BJ (cell line): ENCODE results near the gene STPG4. TPM values are rescaled to one million over a fixed set of nuclear protein-coding genes. Genes with fewer than 3 reads are reported as not detected.

Experiments used
- CTCF ChIA-PET: fragments of 350-600 bp; formaldehyde crosslinking; extraction: SDS; loops from one replicate; lab custom pipeline; 2021; ENCODE audit warnings: antibody characterized with exemption, inconsistent platforms; lab: Yijun Ruan, JAX
- POLR2A ChIA-PET: fragments of 300-600 bp; sonication (Branson Sonifier 250); formaldehyde crosslinking; extraction: SDS; loops from one replicate; lab custom pipeline; 2021; ENCODE audit warnings: antibody characterized with exemption; lab: Charles Lee
- DNase-seq: peaks from one replicate; pipeline ENCODE4 v3.0.0-alpha.2; 2011; ENCODE audit warnings: low read depth
- H3K27me3 ChIP-seq: 2 replicates; pipeline ENCODE4 v1.6.0; 2011; ENCODE audit warnings: low read length; ENCODE audit not compliant: control insufficient read depth, insufficient read depth
- H3K36me3 ChIP-seq: 2 replicates; pipeline ENCODE4 v1.5.1; 2011; ENCODE audit warnings: low read length; ENCODE audit not compliant: control insufficient read depth, insufficient read depth
- H3K4me3 ChIP-seq: 2 replicates; pipeline ENCODE4 v1.5.1; 2011; ENCODE audit warnings: low read depth, mild to moderate bottlenecking, control low read depth, low read length
- CTCF ChIP-seq: IDR thresholded peaks from 2 replicates; pipeline ENCODE4 v1.5.1; 2011; ENCODE audit warnings: low read depth, mild to moderate bottlenecking, control low read depth, inconsistent platforms, low read length, moderate library complexity; ENCODE audit not compliant: insufficient read depth
- polyA plus RNA-seq: library from polyadenylated mRNA; depleted of rRNA; stranded (reverse); fragments of >200 nt; gene quantifications from 2 replicates; pipeline ENCODE4 v1.2.3, GENCODE V29; 2011; rRNA removed

The STPG4 gene
- polyA plus RNA-seq, 1 experiment = 0.06 TPM

DNA sequence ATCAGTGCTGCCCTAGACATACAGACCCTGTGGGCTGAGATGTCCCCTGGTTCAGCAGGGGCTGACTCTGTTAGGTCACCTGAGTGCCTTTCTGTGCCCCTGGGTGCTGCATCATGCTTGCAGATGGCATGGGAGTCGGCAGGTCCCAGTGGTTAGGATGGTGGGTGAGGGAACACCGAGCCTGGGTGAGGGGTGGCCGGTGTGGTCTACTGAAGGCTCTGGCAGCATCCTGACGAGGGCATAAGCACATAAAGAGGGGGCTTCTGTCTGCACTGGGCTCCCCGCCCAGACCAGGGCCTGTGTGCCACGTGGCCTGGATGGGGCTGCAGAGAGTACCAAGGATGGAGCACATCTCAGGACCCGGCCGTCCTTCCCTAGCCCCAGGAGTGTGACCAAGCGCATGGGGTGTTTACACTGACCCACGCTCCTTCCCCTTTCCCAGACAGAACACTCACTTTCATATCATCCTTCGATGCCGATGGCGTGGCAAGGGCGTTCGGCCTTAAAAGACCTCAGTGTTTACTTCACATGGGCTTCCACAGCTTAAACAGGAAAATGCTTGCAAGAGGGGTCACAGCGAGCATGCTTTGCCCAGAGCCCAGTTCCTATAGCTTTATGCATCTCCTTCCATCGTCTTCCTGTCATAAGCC lies 115.1 kb downstream of the STPG4 start:
- DNase-seq = no peak
- Histone ChIP-seq H3K36me3 (peaks cover 20% of the 10 kb centered on the region), H3K4me3 (no peak overlapping the region), H3K27me3 (no peaks in the 10 kb centered on the region)
- POLR2A ChIA-PET = interaction anchor here (0.5 kb wide), 1 partner anchor 229 kb away, joined by 3 read pairs; no protein-coding TSS in a partner anchor
- TF ChIP-seq CTCF = no peak
- CTCF ChIA-PET = interaction anchor here (0.6 to 1.2 kb wide), 3 partner anchors 16 to 57 kb away, joined by 3 to 4 read pairs (median 3); no protein-coding TSS in a partner anchor

DNA sequence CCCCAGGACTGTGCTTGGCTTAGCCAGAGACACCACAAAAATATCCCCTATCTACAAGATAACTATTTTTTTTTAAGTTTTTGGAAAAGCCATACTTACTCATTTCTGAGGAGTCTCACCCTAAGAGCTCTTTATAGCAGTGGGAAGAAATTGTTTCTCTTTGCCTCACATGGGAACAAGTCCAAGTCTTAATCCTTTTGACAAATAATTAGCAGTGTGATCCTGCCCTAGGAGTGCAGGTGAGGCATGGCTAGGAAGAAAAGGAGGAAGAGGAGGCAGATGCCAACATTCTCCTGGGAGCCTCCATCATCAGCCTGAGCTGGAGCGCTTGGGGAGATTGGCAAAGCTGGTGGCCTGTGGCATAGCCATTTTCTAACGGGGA lies 115.6 kb downstream of the STPG4 start:
- Histone ChIP-seq H3K27me3 (no peaks in the 10 kb centered on the region), H3K4me3 (no peak overlapping the region), H3K36me3 (peaks cover 18% of the 10 kb centered on the region)
- TF ChIP-seq CTCF = no peak
- ChIA-PET CTCF (interaction anchor here (1.3 kb wide), 1 partner anchor 284 kb away, joined by 3 read pairs; no protein-coding TSS in a partner anchor), POLR2A (no interaction called here)
- DNase-seq = no peak

DNA sequence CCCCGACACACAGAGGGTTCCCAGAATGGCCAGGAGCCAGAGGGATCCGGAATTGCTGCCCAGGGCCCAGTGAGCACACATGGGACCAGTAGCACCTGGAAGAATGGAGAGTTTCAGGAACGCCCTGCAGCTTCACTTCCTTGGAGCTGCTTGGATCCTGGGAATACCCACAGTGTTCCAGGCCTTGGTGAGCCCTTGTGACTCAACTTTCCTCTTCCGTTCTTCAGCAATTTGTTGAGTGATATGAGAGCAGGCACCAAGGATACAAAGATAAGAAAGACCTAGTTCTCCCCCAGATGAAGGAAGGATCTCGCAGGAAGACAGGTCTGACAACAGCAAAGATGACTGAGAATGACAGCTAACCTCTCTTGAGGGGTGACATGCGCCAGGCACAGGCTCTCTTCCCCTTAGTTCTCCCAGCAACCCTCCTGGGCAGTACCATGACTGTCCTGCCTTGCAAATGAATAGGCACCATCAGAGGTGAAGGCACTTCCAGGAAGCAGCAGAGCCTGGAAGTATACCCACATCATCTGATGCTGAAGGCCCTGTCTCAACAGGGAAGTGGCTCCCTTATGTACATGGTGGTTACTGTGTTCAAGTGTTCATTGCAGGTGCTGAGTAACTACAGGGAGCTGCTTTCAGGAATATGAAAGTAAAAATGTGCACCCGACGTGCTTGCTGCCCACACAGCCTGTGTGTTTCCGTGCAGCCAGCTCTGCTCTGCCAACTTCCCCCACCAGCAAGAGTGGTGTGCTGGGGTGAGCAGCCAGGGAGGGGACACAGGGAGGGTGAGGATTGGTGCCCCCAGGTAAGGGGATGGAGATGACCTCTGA lies 116.2 kb downstream of the STPG4 start:
- ChIA-PET CTCF (interaction anchor here (1.3 kb wide), 1 partner anchor 284 kb away, joined by 3 read pairs; no protein-coding TSS in a partner anchor), POLR2A (no interaction called here)
- no peak for DNase-seq

GRCh38 chr2:47037678-47038077 lies 117.4 kb downstream of the STPG4 start:
- H3K27me3 ChIP-seq = no peaks in the 10 kb centered on the region
- ChIA-PET CTCF (interaction anchor here (1.1 to 1.2 kb wide), 2 partner anchors 19 to 49 kb away, joined by 3 read pairs; no protein-coding TSS in a partner anchor), POLR2A (interaction anchor here (0.7 kb wide), 1 partner anchor 392 kb away, joined by 4 read pairs; no protein-coding TSS in a partner anchor)
- peaks cover 19% of the 10 kb centered on the region for H3K36me3 ChIP-seq
- no peak for TF ChIP-seq CTCF
- no peak overlapping the region for H3K4me3 ChIP-seq
- no peak for DNase-seq

More for the DNA sequence above, 116.2 kb downstream of the STPG4 start:
- no peak for TF ChIP-seq CTCF
- Histone ChIP-seq H3K4me3 (no peak overlapping the region), H3K36me3 (peaks cover 18% of the 10 kb centered on the region), H3K27me3 (no peaks in the 10 kb centered on the region)

Other genes starting within 250 kb of the STPG4 start
- 166 and 236 TPM in 2 replicates for gene MCFD2, start 239.5 kb downstream of the STPG4 start, polyA plus RNA-seq
- gene TTC7A, start 214.1 kb downstream of the STPG4 start, polyA plus RNA-seq = 15.3 and 28.8 TPM in 2 replicates
- gene CALM2, start 21.2 kb upstream of the STPG4 start, polyA plus RNA-seq = 352 and 844 TPM in 2 replicates
- gene EPCAM, start 214.0 kb upstream of the STPG4 start, polyA plus RNA-seq = 0.15 and 0.42 TPM in 2 replicates
- 4.9 and 12.1 TPM in 2 replicates for gene MSH2, start 247.8 kb upstream of the STPG4 start, polyA plus RNA-seq